Memory B cell (primary cell): ENCODE data around the gene VPS16.
A peak's percentile ranks its signal among the peaks of the same experiment; 100 is the strongest.

Experiments used
- ATAC-seq: fragments of 150-1000 bp; cut with Tn5 transposase; 2 replicates; pipeline ENCODE4 v1.10.0; 2021; ENCODE audit warnings: low read depth, mild to moderate bottlenecking, moderate library complexity
- DNase-seq, 2 donors: peaks; one replicate each; pipeline ENCODE4 v3.0.0; 2022; ENCODE audit warnings: low spot score in 2 of 2
- H3K27ac Mint-ChIP-seq: one replicate; pipeline ENCODE4 v1.8.0; 2022; ENCODE audit warnings: mild to moderate bottlenecking, moderate library complexity, mixed read lengths
- H3K27me3 Mint-ChIP-seq: one replicate; pipeline ENCODE4 v1.8.0; 2022; ENCODE audit warnings: mixed read lengths
- H3K36me3 Mint-ChIP-seq: one replicate; pipeline ENCODE4 v1.8.0; 2022; ENCODE audit warnings: mild to moderate bottlenecking, mixed read lengths
- H3K4me1 Mint-ChIP-seq: one replicate; pipeline ENCODE4 v1.8.0; 2022; ENCODE audit warnings: mixed read lengths
- H3K4me3 Mint-ChIP-seq: one replicate; pipeline ENCODE4 v1.8.0; 2022; ENCODE audit warnings: mild to moderate bottlenecking, moderate library complexity, mixed read lengths
- H3K9me3 Mint-ChIP-seq: one replicate; pipeline ENCODE4 v1.8.0; 2022; ENCODE audit warnings: mixed read lengths

The VPS16 gene

DNA sequence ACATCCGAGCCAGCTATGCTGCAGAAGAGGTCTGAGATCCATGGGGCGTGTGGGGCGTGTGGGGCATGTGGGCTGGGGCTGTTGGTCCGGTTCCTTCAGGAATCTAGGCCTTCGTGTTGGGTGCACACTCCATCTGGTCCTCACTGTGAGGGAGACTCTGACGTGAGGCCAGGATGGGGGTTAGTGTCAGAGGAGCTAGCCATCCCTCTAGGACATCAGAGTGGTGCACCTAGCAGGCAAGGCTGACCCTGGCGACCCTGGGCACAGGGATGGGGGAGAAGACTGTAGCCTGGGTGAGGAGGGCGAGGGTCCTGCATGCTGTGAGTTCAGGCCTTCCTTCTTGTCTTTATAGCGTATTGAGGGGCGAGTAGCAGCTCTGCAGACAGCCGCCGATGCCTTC, 24.1 kb downstream of the VPS16 start:
- Mint-ChIP-seq H3K4me1 (peaks cover 5% of the 10 kb centered on the region), H3K4me3 (no peak overlapping the region), H3K27me3 (no peaks in the 10 kb centered on the region), H3K9me3 (no peaks in the 10 kb centered on the region), H3K36me3 (peaks cover 15% of the 10 kb centered on the region), H3K27ac (no peak overlapping the region)
- no peak for ATAC-seq
- DNase-seq = no peak

DNA sequence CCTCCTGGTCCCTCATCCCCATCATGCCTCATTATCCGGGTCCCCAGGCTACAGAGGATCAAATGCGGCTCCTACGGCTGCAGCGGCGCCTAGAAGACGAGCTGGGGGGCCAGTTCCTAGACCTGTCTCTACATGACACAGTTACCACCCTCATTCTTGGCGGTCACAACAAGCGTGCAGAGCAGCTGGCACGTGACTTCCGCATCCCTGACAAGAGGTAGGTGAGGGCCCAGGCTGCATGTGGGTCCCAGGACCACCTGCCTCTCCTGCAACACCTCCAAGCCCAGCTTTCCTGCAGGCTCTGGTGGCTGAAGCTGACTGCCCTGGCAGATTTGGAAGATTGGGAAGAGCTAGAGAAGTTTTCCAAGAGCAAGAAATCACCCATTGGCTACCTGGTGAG, 24.6 kb downstream of the VPS16 start:
- peaks cover 15% of the 10 kb centered on the region for H3K36me3 Mint-ChIP-seq
- ATAC-seq = no peak
- H3K4me3 Mint-ChIP-seq = no peak overlapping the region
- H3K27ac Mint-ChIP-seq = no peak overlapping the region
- DNase-seq = no peak
- H3K27me3 Mint-ChIP-seq = no peaks in the 10 kb centered on the region
- H3K4me1 Mint-ChIP-seq = peaks cover 5% of the 10 kb centered on the region
- no peaks in the 10 kb centered on the region for H3K9me3 Mint-ChIP-seq

DNA sequence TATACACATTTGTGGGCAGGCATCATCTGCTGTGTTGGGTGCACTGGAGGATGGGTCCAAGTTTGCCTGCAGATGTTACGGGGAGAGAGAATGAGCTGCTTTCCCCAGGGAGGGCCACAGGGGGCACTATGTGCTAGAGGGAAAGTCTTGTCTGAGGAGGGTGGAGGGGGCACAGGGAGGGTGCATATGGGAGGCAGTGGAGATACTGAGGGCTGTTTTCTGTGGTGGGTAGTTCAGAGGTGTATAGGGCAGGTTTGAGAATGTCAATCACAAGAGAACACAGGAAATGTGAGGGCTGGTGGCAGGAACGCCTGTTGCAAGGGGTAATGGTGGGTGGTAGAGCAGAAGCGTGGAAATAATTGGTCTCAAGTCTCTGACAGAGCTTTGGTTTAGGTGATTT, 25.1 kb downstream of the VPS16 start:
- no peak for DNase-seq
- Mint-ChIP-seq H3K4me3 (no peak overlapping the region), H3K9me3 (no peaks in the 10 kb centered on the region), H3K27me3 (no peaks in the 10 kb centered on the region), H3K36me3 (peaks cover 14% of the 10 kb centered on the region), H3K27ac (no peak overlapping the region), H3K4me1 (peaks cover 5% of the 10 kb centered on the region)
- ATAC-seq = no peak

- ATAC-seq (no peak), DNase-seq (no peak)
- Mint-ChIP-seq H3K9me3 (no peaks in the 10 kb centered on the region), H3K4me1 (peaks cover 7% of the 10 kb centered on the region), H3K27me3 (no peaks in the 10 kb centered on the region), H3K27ac (no peak overlapping the region), H3K4me3 (no peak overlapping the region), H3K36me3 (peaks cover 11% of the 10 kb centered on the region)
These were observed 25.7 kb downstream of the VPS16 start for GRCh38 chr20:2866236-2866635.

DNA sequence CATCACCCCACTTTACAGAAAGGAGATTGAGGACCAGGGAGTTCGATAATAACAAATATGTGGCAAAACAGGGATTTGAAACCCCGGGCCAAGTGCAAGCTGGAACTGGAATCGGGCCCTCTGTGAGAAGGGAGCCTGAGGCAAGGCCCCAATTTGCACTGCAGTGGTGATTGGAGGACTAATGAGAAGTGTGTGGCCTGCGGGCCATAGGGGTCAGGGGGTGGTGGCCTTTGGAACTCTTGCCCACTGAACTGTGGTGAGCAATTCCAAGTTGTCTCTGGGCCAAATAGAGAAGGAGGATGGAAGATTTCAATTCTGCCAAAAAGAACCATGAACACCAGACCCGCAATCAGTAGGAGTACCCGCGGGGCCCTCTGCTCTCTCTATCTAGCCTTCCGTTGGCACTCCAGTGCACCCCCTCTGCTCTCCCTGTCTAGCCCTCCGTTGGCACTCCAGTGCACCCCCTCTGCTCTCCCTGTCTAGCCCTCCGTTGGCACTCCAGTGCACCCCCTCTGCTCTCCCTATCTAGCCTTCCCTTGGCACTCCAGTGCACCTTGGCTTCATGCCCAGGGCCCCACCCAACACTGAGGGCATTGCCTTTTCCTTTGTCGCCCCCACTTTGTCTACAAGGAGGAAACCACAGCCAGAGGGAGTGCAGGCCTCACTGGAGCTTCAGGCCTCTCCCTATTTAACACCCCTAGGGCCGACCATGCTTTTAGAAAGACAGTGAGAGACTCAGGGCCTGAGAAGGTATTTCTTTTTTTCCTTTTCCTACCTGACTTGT, 26.7 kb downstream of the VPS16 start:
- DNase-seq (no peak), ATAC-seq (no peak)
- Mint-ChIP-seq H3K4me3 (no peak overlapping the region), H3K36me3 (peaks cover 8% of the 10 kb centered on the region), H3K27ac (no peak overlapping the region), H3K27me3 (peaks cover 4% of the 10 kb centered on the region), H3K4me1 (peaks cover 11% of the 10 kb centered on the region), H3K9me3 (no peaks in the 10 kb centered on the region)

DNA sequence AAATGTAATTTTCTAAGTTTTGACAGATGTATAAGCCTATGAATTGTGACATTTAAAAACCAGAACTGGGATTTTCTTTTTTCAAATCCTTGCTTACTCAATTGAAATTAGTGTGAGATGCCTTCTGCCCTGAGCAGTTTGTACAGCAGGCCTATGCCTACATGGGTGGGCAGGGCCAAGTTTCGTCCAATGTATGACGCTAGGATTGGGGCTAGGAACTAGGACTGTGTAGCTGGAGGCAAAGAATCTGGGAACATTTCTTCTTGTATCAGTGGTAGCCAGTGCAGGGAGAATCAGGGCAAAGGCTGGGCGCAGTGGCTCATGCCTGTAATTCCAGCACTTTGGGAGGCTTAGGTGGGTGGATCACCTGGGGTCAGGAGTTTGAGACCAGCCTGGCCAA, 28.8 kb downstream of the VPS16 start:
- ATAC-seq (no peak), DNase-seq (no peak)
- Mint-ChIP-seq H3K4me1 (peaks cover 15% of the 10 kb centered on the region), H3K4me3 (no peak overlapping the region), H3K27me3 (peaks cover 4% of the 10 kb centered on the region), H3K36me3 (peaks cover 5% of the 10 kb centered on the region), H3K27ac (no peak overlapping the region), H3K9me3 (no peaks in the 10 kb centered on the region)

DNA sequence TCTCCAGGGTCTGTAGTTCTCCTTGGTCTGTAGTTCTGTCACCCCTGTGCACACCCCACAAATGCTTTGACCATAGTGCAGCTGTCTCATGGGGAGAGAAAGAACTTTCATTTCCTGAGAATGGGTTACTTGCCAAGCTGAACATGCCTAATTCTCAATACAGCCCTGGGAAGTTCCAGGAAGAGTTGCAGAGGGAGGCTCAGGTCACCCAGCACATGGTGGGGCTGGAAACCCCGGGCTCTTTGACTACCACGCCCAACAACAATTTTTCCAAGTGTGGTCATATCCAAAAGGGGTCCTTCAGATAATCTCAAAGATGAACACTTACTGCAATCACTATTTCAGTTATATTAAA, 30.5 kb downstream of the VPS16 start:
- H3K27ac Mint-ChIP-seq = no peak overlapping the region
- H3K4me3 Mint-ChIP-seq = no peak overlapping the region
- H3K27me3 Mint-ChIP-seq = peaks cover 4% of the 10 kb centered on the region
- DNase-seq (no peak), ATAC-seq (no peak)
- peaks cover 31% of the 10 kb centered on the region for H3K4me1 Mint-ChIP-seq
- H3K9me3 Mint-ChIP-seq = no peaks in the 10 kb centered on the region
- H3K36me3 Mint-ChIP-seq = peaks cover 2% of the 10 kb centered on the region

- DNase-seq (peak in 1 of 2 donors; percentile 22), ATAC-seq (no peak)
- peaks cover 39% of the 10 kb centered on the region for H3K4me1 Mint-ChIP-seq
- peak overlapping the region; percentile 25 for H3K27ac Mint-ChIP-seq
- H3K9me3 Mint-ChIP-seq = no peaks in the 10 kb centered on the region
- H3K36me3 Mint-ChIP-seq = peaks cover 2% of the 10 kb centered on the region
- H3K27me3 Mint-ChIP-seq = peaks cover 4% of the 10 kb centered on the region
- H3K4me3 Mint-ChIP-seq = peak overlapping the region; percentile 95
These were observed 31.3 kb downstream of the VPS16 start for GRCh38 chr20:2871661-2872458.

- H3K9me3 Mint-ChIP-seq = no peaks in the 10 kb centered on the region
- ATAC-seq (peak; percentile 41), DNase-seq (peak; percentile 46 to 63)
- H3K4me3 Mint-ChIP-seq = peak overlapping the region; percentile 95
- no peaks in the 10 kb centered on the region for H3K36me3 Mint-ChIP-seq
- H3K27ac Mint-ChIP-seq = peak overlapping the region; percentile 89
- peaks cover 37% of the 10 kb centered on the region for H3K4me1 Mint-ChIP-seq
- H3K27me3 Mint-ChIP-seq = peaks cover 4% of the 10 kb centered on the region
These were observed 32.0 kb downstream of the VPS16 start for GRCh38 chr20:2872459-2873009.

DNA sequence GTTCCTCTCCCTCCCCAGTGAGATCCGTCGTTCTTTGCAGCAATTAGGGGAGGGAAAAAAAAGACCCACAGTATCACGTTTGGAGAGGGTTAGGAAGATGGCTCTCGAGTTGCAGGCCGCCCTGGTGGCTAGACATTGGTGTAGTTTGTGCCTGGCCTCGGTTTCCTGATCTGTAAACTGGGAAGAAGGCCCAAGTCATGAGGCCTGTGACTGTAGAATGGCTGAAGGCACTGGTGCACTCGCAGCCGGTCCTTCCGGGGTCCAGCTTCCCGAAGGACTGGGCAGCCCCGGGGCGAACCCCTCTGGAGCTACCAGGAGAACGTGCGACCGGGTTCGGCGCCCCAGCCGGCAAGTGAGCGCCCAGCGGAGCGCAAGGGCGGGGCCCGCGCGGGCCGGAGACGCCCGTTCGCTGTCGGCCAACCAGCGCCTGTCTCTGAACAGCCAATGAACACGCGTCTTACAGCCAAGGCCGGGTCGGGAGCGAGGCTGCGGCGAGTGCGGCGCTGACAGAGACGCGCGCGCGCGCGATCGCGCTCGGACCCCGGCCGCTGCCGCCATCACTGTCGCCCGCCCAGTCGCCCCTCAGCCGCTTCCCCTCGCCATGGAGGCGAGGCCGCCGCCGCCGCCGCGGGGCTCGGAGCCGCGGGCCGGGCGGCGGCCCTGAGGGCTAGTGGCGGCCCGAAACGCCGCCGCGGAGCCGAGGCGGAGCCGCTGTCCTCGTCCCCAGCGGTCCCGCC, 32.6 kb downstream of the VPS16 start, which contains the start of gene PTPRA:
Gene PTPRA (plus strand): TSS at position 472 of the 737 bp plus-strand sequence. CDS start 90,797 bp downstream, outside the sequence.
- peak within 1 kb of the TSS; percentile 95 for H3K4me3 Mint-ChIP-seq
- peak; percentile 93 for ATAC-seq
- peaks cover 37% of the 10 kb centered on the region for H3K4me1 Mint-ChIP-seq

GRCh38 chr20:2873747-2874041, 33.1 kb downstream of the VPS16 start:
- peak overlapping the region; percentile 89 for H3K27ac Mint-ChIP-seq
- no peaks in the 10 kb centered on the region for H3K9me3 Mint-ChIP-seq
- no peak for DNase-seq
- H3K4me1 Mint-ChIP-seq = peaks cover 40% of the 10 kb centered on the region
- peak overlapping the region; percentile 85 for H3K4me3 Mint-ChIP-seq
- no peak for ATAC-seq
- peaks cover 4% of the 10 kb centered on the region for H3K27me3 Mint-ChIP-seq
- H3K36me3 Mint-ChIP-seq = no peaks in the 10 kb centered on the region

More for the DNA sequence above, 32.6 kb downstream of the VPS16 start, which contains the start of gene PTPRA:
- DNase-seq = peak; percentile 88 to 91
- H3K27ac Mint-ChIP-seq = peak within 1 kb of the TSS; percentile 89
- H3K27me3 Mint-ChIP-seq = peaks cover 4% of the 10 kb centered on the region
- no peaks in the 10 kb centered on the region for H3K36me3 Mint-ChIP-seq
- H3K9me3 Mint-ChIP-seq = no peaks in the 10 kb centered on the region

DNA sequence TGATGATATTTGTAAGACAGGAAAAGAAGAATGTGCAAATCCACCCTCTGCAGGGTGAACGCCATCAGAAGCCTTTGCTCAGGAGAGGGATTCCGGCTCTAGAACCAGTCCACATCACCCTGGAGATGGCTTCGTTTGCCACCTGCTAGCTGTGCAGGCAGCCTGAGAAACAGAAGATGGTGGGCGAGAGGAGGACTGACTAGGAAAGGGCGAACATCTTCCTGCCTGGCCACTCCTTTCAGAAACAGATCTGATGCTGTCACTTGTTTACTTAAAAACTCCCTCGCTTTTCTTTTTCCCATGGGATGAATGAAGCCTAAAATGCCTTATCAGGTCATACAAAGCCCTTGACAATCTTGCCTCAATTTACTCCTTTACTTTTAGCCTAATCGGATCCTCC, 33.9 kb downstream of the VPS16 start:
- no peak overlapping the region for H3K27ac Mint-ChIP-seq
- peak overlapping the region; percentile 85 for H3K4me3 Mint-ChIP-seq
- DNase-seq (no peak), ATAC-seq (no peak)
- H3K9me3 Mint-ChIP-seq = no peaks in the 10 kb centered on the region
- H3K4me1 Mint-ChIP-seq = peaks cover 43% of the 10 kb centered on the region
- peaks cover 4% of the 10 kb centered on the region for H3K27me3 Mint-ChIP-seq
- H3K36me3 Mint-ChIP-seq = peaks cover 1% of the 10 kb centered on the region

DNA sequence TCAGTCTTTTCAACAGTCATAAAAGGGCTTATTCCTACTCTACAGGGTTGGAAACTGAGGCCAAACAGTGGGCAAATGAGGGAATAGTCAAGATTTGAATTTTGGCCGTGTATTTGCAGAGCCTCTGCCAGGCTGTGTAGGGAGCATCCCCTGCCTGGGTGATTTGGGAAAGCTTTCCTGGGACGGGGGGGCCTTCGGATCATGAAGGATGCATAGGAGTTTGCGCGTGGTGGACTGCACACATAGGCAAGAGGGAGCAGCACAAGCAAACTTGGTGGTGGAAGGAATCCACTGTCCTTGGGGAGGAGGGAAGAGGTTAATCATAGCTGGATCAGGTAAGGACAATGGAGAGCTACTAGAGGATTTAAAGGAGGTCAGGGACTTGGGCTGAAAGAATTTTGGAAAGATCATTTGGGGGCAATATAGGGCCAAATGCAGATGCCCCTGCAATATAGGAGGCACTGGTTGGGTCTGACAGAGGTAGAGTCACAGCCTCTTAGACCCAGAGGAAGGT, 35.2 kb downstream of the VPS16 start:
- ATAC-seq = no peak
- peaks cover 4% of the 10 kb centered on the region for H3K27me3 Mint-ChIP-seq
- no peak for DNase-seq
- no peak overlapping the region for H3K4me3 Mint-ChIP-seq
- peak overlapping the region; percentile 17 for H3K27ac Mint-ChIP-seq
- peaks cover 47% of the 10 kb centered on the region for H3K4me1 Mint-ChIP-seq
- peaks cover 3% of the 10 kb centered on the region for H3K36me3 Mint-ChIP-seq
- no peaks in the 10 kb centered on the region for H3K9me3 Mint-ChIP-seq
